Vagina (tissue), 2 donors: Measurements from ENCODE around the gene CST5. TPM values are rescaled to one million over a fixed set of nuclear protein-coding genes. Genes with fewer than 3 reads are reported as not detected.

ENCODE experiments used
- DNase-seq, 2 donors: peaks; one replicate each; pipeline ENCODE4 v3.0.0-alpha.2; 2017; ENCODE audit errors: extremely low spot score in 2 of 2
- H3K27ac ChIP-seq: fragments of 200-600 bp; sonication (generic); one replicate; pipeline ENCODE4 v1.5.1; 2019
- H3K27me3 ChIP-seq: fragments of 200-600 bp; sonication (generic); one replicate; pipeline ENCODE4 v1.5.1; 2019
- H3K36me3 ChIP-seq, 2 donors: fragments of 200-600 bp; sonication (generic); one replicate each; pipeline ENCODE4 v1.5.1; 2017 to 2019
- H3K4me1 ChIP-seq: fragments of 200-600 bp; sonication (generic); one replicate; pipeline ENCODE4 v1.5.1; 2019
- H3K4me3 ChIP-seq, 2 donors: fragments of 200-600 bp; sonication (generic); 1 replicate in 1 of 2; 2 replicates in 1 of 2; pipeline ENCODE4 v1.5.1; 2016 to 2019
- H3K9me3 ChIP-seq: fragments of 200-600 bp; sonication (generic); one replicate; pipeline ENCODE4 v1.5.1; 2019
- CTCF ChIP-seq, 3 experiments: fragments of 450-650 bp in 2 of 3; fragments of 200-600 bp in 1 of 3; sonication (generic) in 1 of 3; IDR thresholded peaks; one replicate each; pipeline ENCODE4 v1.5.1; 2017 to 2019; ENCODE audit warnings: antibody characterized with exemption in 3 of 3, mild to moderate bottlenecking in 2 of 3, moderate library complexity in 2 of 3
- POLR2A ChIP-seq, 2 donors: fragments of 450-650 bp; IDR thresholded peaks; one replicate each; pipeline ENCODE4 v1.6.1; 2017; ENCODE audit warnings: antibody characterized with exemption in 2 of 2, mild to moderate bottlenecking in 2 of 2, moderate library complexity in 2 of 2
- POLR2AphosphoS5 ChIP-seq, 2 donors: sonication (generic); formaldehyde crosslinking; IDR thresholded peaks; one replicate each; pipeline ENCODE4 v1.9.0; 2017; ENCODE audit warnings: antibody characterized with exemption in 2 of 2, mild to moderate bottlenecking in 2 of 2, low read depth in 1 of 2; ENCODE audit not compliant: insufficient read depth in 1 of 2
- intact Hi-C: fragments of 100-400 bp; cut with DNase I; formaldehyde crosslinking; loops from one replicate; pipeline ENCODE4 v1.15.1; 2023
- total RNA-seq: library from RNA; depleted of rRNA; stranded (reverse); fragments of >200 nt; gene quantifications from one replicate; pipeline ENCODE4 v1.2.3, GENCODE V29; 2016

Gene CST5
- total RNA-seq: not detected

- Histone ChIP-seq H3K36me3 (no peaks in the 10 kb centered on the region), H3K27ac (no peak within 1 kb of the TSS), H3K9me3 (no peaks in the 10 kb centered on the region), H3K4me3 (no peak within 1 kb of the TSS), H3K4me1 (no peaks in the 10 kb centered on the region), H3K27me3 (no peaks in the 10 kb centered on the region)
- intact Hi-C loops: no loop called here
- DNase-seq: no peak
- TF ChIP-seq POLR2A (IDR thresholded peaks at IDR 0.05) (no peak), POLR2AphosphoS5 (IDR thresholded peaks at IDR 0.05; ENCODE audit: insufficient read depth in 1 of 2, low read depth in 1 of 2) (no peak), CTCF (IDR thresholded peaks at IDR 0.05) (no peak)
Observed at GRCh38 chr20:23879328-23879798, at the start of gene CST5. Gene CST5 (minus strand): TSS chr20:23879748. CDS start chr20:23879676, 72 bp downstream.

- no peak for DNase-seq
- no peaks in the 10 kb centered on the region for H3K36me3 ChIP-seq
- H3K4me1 ChIP-seq: peaks cover 4% of the 10 kb centered on the region
- no peaks in the 10 kb centered on the region for H3K27me3 ChIP-seq
- intact Hi-C loops: no loop called here
- H3K4me3 ChIP-seq: no peak overlapping the region
- H3K27ac ChIP-seq: no peak overlapping the region
- H3K9me3 ChIP-seq: no peaks in the 10 kb centered on the region
- TF ChIP-seq POLR2AphosphoS5 (IDR thresholded peaks at IDR 0.05; ENCODE audit: insufficient read depth in 1 of 2, low read depth in 1 of 2) (no peak), CTCF (IDR thresholded peaks at IDR 0.05) (no peak), POLR2A (IDR thresholded peaks at IDR 0.05) (no peak)
Observed at GRCh38 chr20:23928788-23929187, 49.2 kb upstream of the CST5 start.

GRCh38 chr20:23928353-23928752 is 48.8 kb upstream of the CST5 start:
- no peak for DNase-seq
- H3K9me3 ChIP-seq: no peaks in the 10 kb centered on the region
- no peak overlapping the region for H3K27ac ChIP-seq
- no peaks in the 10 kb centered on the region for H3K36me3 ChIP-seq
- no peak overlapping the region for H3K4me3 ChIP-seq
- no peaks in the 10 kb centered on the region for H3K27me3 ChIP-seq
- peaks cover 4% of the 10 kb centered on the region for H3K4me1 ChIP-seq
- TF ChIP-seq POLR2AphosphoS5 (IDR thresholded peaks at IDR 0.05; ENCODE audit: insufficient read depth in 1 of 2, low read depth in 1 of 2): no peak
- TF ChIP-seq POLR2A (IDR thresholded peaks at IDR 0.05): no peak
- no peak for TF ChIP-seq CTCF (IDR thresholded peaks at IDR 0.05)
- intact Hi-C loops: no loop called here

GRCh38 chr20:23926944-23927872 is 47.7 kb upstream of the CST5 start:
- no peak for TF ChIP-seq POLR2A (IDR thresholded peaks at IDR 0.05)
- no peak for TF ChIP-seq POLR2AphosphoS5 (IDR thresholded peaks at IDR 0.05; ENCODE audit: insufficient read depth in 1 of 2, low read depth in 1 of 2)
- TF ChIP-seq CTCF (IDR thresholded peaks at IDR 0.05): no peak
- intact Hi-C loops: no loop called here
- Histone ChIP-seq H3K4me1 (peaks cover 4% of the 10 kb centered on the region), H3K9me3 (no peaks in the 10 kb centered on the region), H3K36me3 (no peaks in the 10 kb centered on the region), H3K4me3 (no peak overlapping the region), H3K27me3 (no peaks in the 10 kb centered on the region), H3K27ac (no peak overlapping the region)
- DNase-seq: no peak

- peaks cover 4% of the 10 kb centered on the region for H3K4me1 ChIP-seq
Observed at GRCh38 chr20:23926526-23926880, 47.0 kb upstream of the CST5 start.

More at GRCh38 chr20:23926526-23926880, 47.0 kb upstream of the CST5 start:
- no peak overlapping the region for H3K27ac ChIP-seq
- no peaks in the 10 kb centered on the region for H3K9me3 ChIP-seq
- intact Hi-C loops: no loop called here
- TF ChIP-seq POLR2A (IDR thresholded peaks at IDR 0.05) (no peak), CTCF (IDR thresholded peaks at IDR 0.05) (no peak), POLR2AphosphoS5 (IDR thresholded peaks at IDR 0.05; ENCODE audit: insufficient read depth in 1 of 2, low read depth in 1 of 2) (no peak)
- DNase-seq: no peak
- H3K36me3 ChIP-seq: no peaks in the 10 kb centered on the region
- H3K4me3 ChIP-seq: no peak overlapping the region
- no peaks in the 10 kb centered on the region for H3K27me3 ChIP-seq
